Naive B cell (primary cell): ENCODE results near the gene KCNS1. TPM values are rescaled to one million over a fixed set of nuclear protein-coding genes. Genes with fewer than 3 reads are reported as not detected.
A peak's percentile ranks its signal among the peaks of the same experiment; 100 is the strongest.

Experiments used
- ATAC-seq, 2 donors: fragments of 150-1000 bp; cut with Tn5 transposase; 2 replicates each; pipeline ENCODE4 v1.10.0; 2021; ENCODE audit warnings: low read depth in 2 of 2, mild to moderate bottlenecking in 2 of 2, moderate library complexity in 2 of 2
- DNase-seq: peaks from one replicate; pipeline ENCODE4 v3.0.0; 2022
- H3K27ac Mint-ChIP-seq, 6 donors: one replicate each; pipeline ENCODE4 v1.8.0; 2020 to 2022; ENCODE audit warnings: mild to moderate bottlenecking in 6 of 6, mixed read lengths in 6 of 6, moderate library complexity in 5 of 6, inconsistent platforms in 2 of 6
- H3K27me3 Mint-ChIP-seq, 3 donors: one replicate each; pipeline ENCODE4 v1.8.0; 2021 to 2022; ENCODE audit warnings: mixed read lengths in 3 of 3, mild to moderate bottlenecking in 1 of 3
- H3K36me3 Mint-ChIP-seq, 2 donors: one replicate each; pipeline ENCODE4 v1.8.0; 2020 to 2022; ENCODE audit warnings: mixed read lengths in 2 of 2, inconsistent platforms in 1 of 2, mild to moderate bottlenecking in 1 of 2
- H3K4me1 Mint-ChIP-seq, 3 donors: one replicate each; pipeline ENCODE4 v1.8.0; 2020 to 2022; ENCODE audit warnings: mixed read lengths in 3 of 3, inconsistent platforms in 1 of 3, mild to moderate bottlenecking in 1 of 3, moderate library complexity in 1 of 3
- H3K4me3 Mint-ChIP-seq, 8 donors: one replicate each; pipeline ENCODE4 v1.8.0; 2020 to 2022; ENCODE audit warnings: mild to moderate bottlenecking in 8 of 8, mixed read lengths in 8 of 8, moderate library complexity in 8 of 8, inconsistent platforms in 2 of 8
- H3K9me3 Mint-ChIP-seq, 7 donors: one replicate each; pipeline ENCODE4 v1.8.0; 2020 to 2022; ENCODE audit warnings: mixed read lengths in 7 of 7, mild to moderate bottlenecking in 5 of 7, inconsistent platforms in 2 of 7, moderate library complexity in 1 of 7
- polyA plus RNA-seq, 6 donors: library from polyadenylated mRNA; unstranded; fragments of 300-500 nt; fragmentation: Illumina TruSeq; gene quantifications; one replicate each; pipeline ENCODE4 v1.2.3, GENCODE V29; 2021; ENCODE audit warnings: low read depth in 6 of 6

The KCNS1 gene
- polyA plus RNA-seq, 6 donors from 2014 or later = 0.06 to 0.26 (median 0.20) TPM; not detected in 2

GRCh38 chr20:45085867-45086266 lies 15.1 kb downstream of the KCNS1 start:
- Mint-ChIP-seq H3K4me3 (no peak overlapping the region), H3K4me1 (peaks cover 31 to 41% (median 31%) of the 10 kb centered on the region in 3 donors), H3K27me3 (no peaks in the 10 kb centered on the region), H3K36me3 (peaks cover 30 to 38% of the 10 kb centered on the region in 2 donors), H3K27ac (peak overlapping the region in 5 of 6 donors; percentile 2 to 91 (median 76)), H3K9me3 (peaks cover 2 to 22% (median 11%) of the 10 kb centered on the region in 7 donors)
- ATAC-seq (no peak), DNase-seq (no peak)

GRCh38 chr20:45085289-45085688 lies 15.6 kb downstream of the KCNS1 start:
- H3K27ac Mint-ChIP-seq = peak overlapping the region; percentile 24 to 91 (median 74)
- ATAC-seq (no peak), DNase-seq (no peak)
- no peak overlapping the region for H3K4me3 Mint-ChIP-seq
- H3K27me3 Mint-ChIP-seq = no peaks in the 10 kb centered on the region
- H3K36me3 Mint-ChIP-seq = peaks cover 36 to 44% of the 10 kb centered on the region in 2 donors
- H3K9me3 Mint-ChIP-seq = peaks cover 2 to 22% (median 12%) of the 10 kb centered on the region in 7 donors
- H3K4me1 Mint-ChIP-seq = peaks cover 31 to 36% (median 31%) of the 10 kb centered on the region in 3 donors

GRCh38 chr20:45083127-45083526 lies 17.8 kb downstream of the KCNS1 start:
- no peaks in the 10 kb centered on the region for H3K27me3 Mint-ChIP-seq
- H3K9me3 Mint-ChIP-seq = peaks cover 2 to 22% (median 12%) of the 10 kb centered on the region in 7 donors
- H3K27ac Mint-ChIP-seq = peak overlapping the region in 4 of 6 donors; percentile 6 to 89 (median 50)
- DNase-seq (no peak), ATAC-seq (no peak)
- peaks cover 30 to 34% (median 33%) of the 10 kb centered on the region in 3 donors for H3K4me1 Mint-ChIP-seq
- no peak overlapping the region for H3K4me3 Mint-ChIP-seq
- peaks cover 45 to 51% of the 10 kb centered on the region in 2 donors for H3K36me3 Mint-ChIP-seq

GRCh38 chr20:45082468-45082867 lies 18.5 kb downstream of the KCNS1 start:
- Mint-ChIP-seq H3K27ac (peak overlapping the region in 1 of 6 donors; percentile 23), H3K27me3 (no peaks in the 10 kb centered on the region), H3K4me1 (peaks cover 25 to 27% (median 27%) of the 10 kb centered on the region in 3 donors), H3K9me3 (peaks cover 2 to 22% (median 12%) of the 10 kb centered on the region in 7 donors), H3K36me3 (peaks cover 45 to 51% of the 10 kb centered on the region in 2 donors), H3K4me3 (no peak overlapping the region)
- ATAC-seq (no peak), DNase-seq (no peak)

- Mint-ChIP-seq H3K9me3 (peaks cover 2 to 22% (median 12%) of the 10 kb centered on the region in 7 donors), H3K4me1 (peaks cover 10 to 19% (median 15%) of the 10 kb centered on the region in 3 donors), H3K4me3 (no peak overlapping the region), H3K36me3 (peaks cover 50 to 51% of the 10 kb centered on the region in 2 donors), H3K27ac (peak overlapping the region in 5 of 6 donors; percentile 11 to 94 (median 39)), H3K27me3 (no peaks in the 10 kb centered on the region)
- ATAC-seq = peak in 1 of 2 donors; percentile 55
- DNase-seq = no peak
Measured at GRCh38 chr20:45080867-45081624, 19.9 kb downstream of the KCNS1 start.

GRCh38 chr20:45077559-45077958 lies 23.4 kb downstream of the KCNS1 start:
- ATAC-seq = no peak
- H3K4me3 Mint-ChIP-seq = no peak overlapping the region
- DNase-seq = no peak
- H3K27me3 Mint-ChIP-seq = no peaks in the 10 kb centered on the region
- H3K36me3 Mint-ChIP-seq = peaks cover 37 to 47% of the 10 kb centered on the region in 2 donors
- H3K9me3 Mint-ChIP-seq = peaks cover 2 to 15% (median 8%) of the 10 kb centered on the region in 7 donors
- H3K4me1 Mint-ChIP-seq = peaks cover under 1 to 14% (median 3%) of the 10 kb centered on the region in 3 donors
- peak overlapping the region in 1 of 6 donors; percentile 86 for H3K27ac Mint-ChIP-seq

GRCh38 chr20:45073221-45073620 lies 27.7 kb downstream of the KCNS1 start:
- Mint-ChIP-seq H3K9me3 (no peaks in the 10 kb centered on the region), H3K4me1 (peaks cover 14 to 28% (median 19%) of the 10 kb centered on the region in 3 donors), H3K4me3 (no peak overlapping the region), H3K27ac (peak overlapping the region in 4 of 6 donors; percentile 38 to 79 (median 63)), H3K27me3 (no peaks in the 10 kb centered on the region), H3K36me3 (peaks cover 8 to 41% of the 10 kb centered on the region in 2 donors)
- ATAC-seq = no peak
- no peak for DNase-seq

GRCh38 chr20:45072066-45072465 lies 28.9 kb downstream of the KCNS1 start:
- no peaks in the 10 kb centered on the region for H3K27me3 Mint-ChIP-seq
- H3K27ac Mint-ChIP-seq = peak overlapping the region in 5 of 6 donors; percentile 30 to 85 (median 76)
- peaks cover 21 to 32% (median 27%) of the 10 kb centered on the region in 3 donors for H3K4me1 Mint-ChIP-seq
- ATAC-seq = no peak
- H3K9me3 Mint-ChIP-seq = no peaks in the 10 kb centered on the region
- H3K36me3 Mint-ChIP-seq = peaks cover 12 to 40% of the 10 kb centered on the region in 2 donors
- no peak for DNase-seq
- no peak overlapping the region for H3K4me3 Mint-ChIP-seq

GRCh38 chr20:45070932-45071632 lies 29.8 kb downstream of the KCNS1 start:
- Mint-ChIP-seq H3K36me3 (peaks cover 11 to 31% of the 10 kb centered on the region in 2 donors), H3K4me1 (peaks cover 25 to 33% (median 31%) of the 10 kb centered on the region in 3 donors), H3K4me3 (no peak overlapping the region), H3K9me3 (no peaks in the 10 kb centered on the region), H3K27ac (peak overlapping the region in 3 of 6 donors; percentile 71 to 92 (median 85)), H3K27me3 (no peaks in the 10 kb centered on the region)
- ATAC-seq = no peak
- no peak for DNase-seq

- Mint-ChIP-seq H3K27me3 (no peaks in the 10 kb centered on the region), H3K27ac (peak overlapping the region in 3 of 6 donors; percentile 34 to 91 (median 85)), H3K9me3 (no peaks in the 10 kb centered on the region), H3K4me3 (no peak overlapping the region), H3K4me1 (peaks cover 41 to 48% (median 45%) of the 10 kb centered on the region in 3 donors), H3K36me3 (peaks cover 11 to 24% of the 10 kb centered on the region in 2 donors)
- DNase-seq = no peak
- ATAC-seq = no peak
Measured at GRCh38 chr20:45069261-45069660, 31.7 kb downstream of the KCNS1 start.

- Mint-ChIP-seq H3K4me1 (peaks cover 46 to 54% (median 53%) of the 10 kb centered on the region in 3 donors), H3K9me3 (no peaks in the 10 kb centered on the region), H3K27me3 (no peaks in the 10 kb centered on the region), H3K36me3 (peaks cover 16 to 24% of the 10 kb centered on the region in 2 donors), H3K27ac (peak overlapping the region in 5 of 6 donors; percentile 25 to 74 (median 64)), H3K4me3 (no peak overlapping the region)
- DNase-seq = no peak
- no peak for ATAC-seq
Measured at GRCh38 chr20:45067558-45067957, 33.4 kb downstream of the KCNS1 start.

GRCh38 chr20:45067087-45067486 lies 33.8 kb downstream of the KCNS1 start:
- Mint-ChIP-seq H3K36me3 (peaks cover 16 to 24% of the 10 kb centered on the region in 2 donors), H3K27ac (peak overlapping the region; percentile 25 to 74 (median 64))

GRCh38 chr20:45066372-45066771 lies 34.6 kb downstream of the KCNS1 start:
- H3K4me1 Mint-ChIP-seq = peaks cover 50 to 59% (median 53%) of the 10 kb centered on the region in 3 donors
- no peak for DNase-seq
- peak overlapping the region in 1 of 6 donors; percentile 62 for H3K27ac Mint-ChIP-seq

More at GRCh38 chr20:45067087-45067486, 33.8 kb downstream of the KCNS1 start:
- Mint-ChIP-seq H3K4me3 (no peak overlapping the region), H3K9me3 (no peaks in the 10 kb centered on the region), H3K27me3 (no peaks in the 10 kb centered on the region), H3K4me1 (peaks cover 46 to 57% (median 53%) of the 10 kb centered on the region in 3 donors)
- DNase-seq (no peak), ATAC-seq (no peak)

More at GRCh38 chr20:45066372-45066771, 34.6 kb downstream of the KCNS1 start:
- peak overlapping the region in 1 of 8 donors; percentile 7 for H3K4me3 Mint-ChIP-seq
- no peaks in the 10 kb centered on the region for H3K9me3 Mint-ChIP-seq
- ATAC-seq = no peak
- H3K36me3 Mint-ChIP-seq = peaks cover 16 to 24% of the 10 kb centered on the region in 2 donors
- H3K27me3 Mint-ChIP-seq = no peaks in the 10 kb centered on the region
